HL-60 (cell line): ENCODE measurements around the gene CSH1.

Experiments
- DNase-seq, 2 experiments: peaks; one replicate each; pipeline ENCODE4 v3.0.0-alpha.2; 2010 to 2020; ENCODE audit warnings: low read depth in 1 of 2, low spot score in 1 of 2
- H3K27ac ChIP-seq: fragments of 250-450 bp; sonication (Bioruptor Pico); replicated peaks from 2 replicates; pipeline ENCODE4 v1.5.1; 2020; ENCODE audit warnings: mild to moderate bottlenecking, moderate library complexity
- H3K27me3 ChIP-seq: fragments of 250-450 bp; sonication (Bioruptor Pico); 2 replicates; pipeline ENCODE4 v1.5.1; 2021; ENCODE audit warnings: mild to moderate bottlenecking, moderate library complexity; ENCODE audit not compliant: insufficient read depth, poor library complexity, severe bottlenecking
- H3K4me3 ChIP-seq: replicated peaks from 2 replicates; pipeline ENCODE4 v1.5.1; 2011; ENCODE audit warnings: mild to moderate bottlenecking, control low read depth, low read length; ENCODE audit not compliant: insufficient read depth
- CTCF ChIP-seq: IDR thresholded peaks from one replicate; pipeline ENCODE4 v1.5.1; 2011; ENCODE audit warnings: low read length, control low read depth, inconsistent platforms; ENCODE audit not compliant: insufficient read depth
- GABPA ChIP-seq: IDR thresholded peaks from 2 replicates; pipeline ENCODE4 v1.6.1; 2012; ENCODE audit warnings: low read depth
- POLR2AphosphoS5 ChIP-seq: IDR thresholded peaks from 2 replicates; pipeline ENCODE4 v1.6.1; 2012; ENCODE audit warnings: low read depth
- REST ChIP-seq: IDR thresholded peaks from 2 replicates; pipeline ENCODE4 v1.6.1; 2012; ENCODE audit warnings: low read depth; ENCODE audit not compliant: insufficient replicate concordance
- SPI1 ChIP-seq: IDR thresholded peaks from 2 replicates; pipeline ENCODE4 v1.6.1; 2012; ENCODE audit warnings: low read depth, mild to moderate bottlenecking, borderline replicate concordance

The CSH1 gene

GRCh38 chr17:63940584-63940983 lies 44.2 kb upstream of the CSH1 start:
- H3K4me3 ChIP-seq: no peak overlapping the region
- no peak for TF ChIP-seq POLR2AphosphoS5
- no peak for TF ChIP-seq SPI1
- no peak for TF ChIP-seq GABPA
- no peak for TF ChIP-seq REST
- no peak for TF ChIP-seq CTCF
- no peak for DNase-seq
- H3K27ac ChIP-seq: no peak overlapping the region
- no peaks in the 10 kb centered on the region for H3K27me3 ChIP-seq

GRCh38 chr17:63939884-63940283 lies 43.5 kb upstream of the CSH1 start:
- H3K4me3 ChIP-seq: no peak overlapping the region
- H3K27ac ChIP-seq: no peak overlapping the region
- DNase-seq: no peak
- TF ChIP-seq REST: no peak
- TF ChIP-seq POLR2AphosphoS5: no peak
- no peak for TF ChIP-seq CTCF
- TF ChIP-seq GABPA: no peak
- no peak for TF ChIP-seq SPI1
- no peaks in the 10 kb centered on the region for H3K27me3 ChIP-seq

- Histone ChIP-seq H3K4me3 (no peak overlapping the region), H3K27me3 (no peaks in the 10 kb centered on the region), H3K27ac (no peak overlapping the region)
- DNase-seq: no peak
- TF ChIP-seq REST: no peak
- no peak for TF ChIP-seq POLR2AphosphoS5
- TF ChIP-seq CTCF: no peak
- TF ChIP-seq GABPA: no peak
- TF ChIP-seq SPI1: no peak
These were observed 43.0 kb upstream of the CSH1 start for GRCh38 chr17:63939401-63939800.
